Endothelial cell of umbilical vein (primary cell): Measurements from ENCODE around the gene NOP9. TPM values are rescaled to one million over a fixed set of nuclear protein-coding genes. Genes with fewer than 3 reads are reported as not detected.

Source experiments
- BruUV-seq: library from RNA; stranded (reverse); fragments of 400-500 nt; replicated peaks from 2 replicates; lab custom pipeline; 2021; lab: Mats Ljungman, UMichigan
- CTCF ChIA-PET: fragments of 300-600, 350-600 bp; sonication (Branson Sonifier 250); formaldehyde crosslinking; loops from one replicate; lab custom pipeline; 2021; ENCODE audit warnings: antibody characterized with exemption, inconsistent platforms; lab: Charles Lee
- POLR2A ChIA-PET: fragments of 300-600, 350-600 bp; sonication (Branson Sonifier 250); formaldehyde crosslinking; loops from one replicate; lab custom pipeline; 2021; ENCODE audit warnings: antibody characterized with exemption, inconsistent platforms; lab: Charles Lee
- DNase-seq: peaks from one replicate; pipeline ENCODE4 v3.0.0-alpha.2; 2011; ENCODE audit warnings: low read depth, low spot score
- FAIRE-seq: peaks from 2 replicates; lab custom pipeline; 2011; peaks lifted over from hg19 to GRCh38; lab: Jason Lieb, UNC
- H2AFZ ChIP-seq: 2 replicates; pipeline ENCODE4 v1.6.0; 2012; ENCODE audit warnings: low read depth, low read length, control low read depth, inconsistent platforms
- H3K27ac ChIP-seq: 2 replicates; pipeline ENCODE4 v1.5.1; 2011; ENCODE audit warnings: low read depth, mild to moderate bottlenecking, control low read depth, low read length, moderate library complexity; ENCODE audit not compliant: insufficient read depth
- H3K27me3 ChIP-seq, 2 experiments: 2 replicates each; pipeline versions ENCODE4 v1.6.0 to v1.6.1; 2011; ENCODE audit warnings: low read length in 2 of 2, mixed read lengths in 1 of 2; ENCODE audit not compliant: control insufficient read depth in 2 of 2, insufficient read depth in 2 of 2
- H3K36me3 ChIP-seq, 2 experiments: 2 replicates in 1 of 2; 3 replicates in 1 of 2; pipeline ENCODE4 v1.5.1; 2011; ENCODE audit warnings: low read length in 2 of 2, mild to moderate bottlenecking in 1 of 2, moderate library complexity in 1 of 2; ENCODE audit not compliant: control insufficient read depth in 2 of 2, insufficient read depth in 2 of 2; ENCODE audit errors: extremely low read depth in 1 of 2
- H3K4me1 ChIP-seq: 3 replicates; pipeline ENCODE4 v1.5.1; 2011; ENCODE audit warnings: mild to moderate bottlenecking, low read length; ENCODE audit not compliant: control insufficient read depth, insufficient read depth; ENCODE audit errors: extremely low read depth
- H3K4me2 ChIP-seq: 2 replicates; pipeline ENCODE4 v1.6.1; 2011; ENCODE audit warnings: low read length, control low read depth, mixed read lengths; ENCODE audit not compliant: insufficient read depth
- H3K4me3 ChIP-seq, 3 experiments: fragments of 200-600 bp in 1 of 3; sonication (generic), shearing (Covaris generic) in 1 of 3; replicated peaks in 1 of 3; 2 replicates each; pipeline ENCODE4 v1.5.1; 2011 to 2016; ENCODE audit warnings: control low read depth in 3 of 3, low read length in 3 of 3, mild to moderate bottlenecking in 2 of 3, inconsistent platforms in 1 of 3, low read depth in 1 of 3, moderate library complexity in 1 of 3; ENCODE audit not compliant: insufficient read depth in 1 of 3
- H3K79me2 ChIP-seq: 2 replicates; pipeline ENCODE4 v1.6.0; 2012; ENCODE audit warnings: low read length, inconsistent platforms; ENCODE audit not compliant: control insufficient read depth, insufficient read depth
- H3K9ac ChIP-seq: replicated peaks from 2 replicates; pipeline ENCODE3; 2011; ENCODE audit warnings: low read length, control low read depth; ENCODE audit not compliant: insufficient read depth; ENCODE audit errors: extremely low read depth
- H3K9me1 ChIP-seq: replicated peaks from 3 replicates; pipeline ENCODE4 v1.6.0; 2011; ENCODE audit warnings: mild to moderate bottlenecking, low read length; ENCODE audit not compliant: control insufficient read depth, insufficient read depth; ENCODE audit errors: extremely low read depth
- H3K9me3 ChIP-seq: replicated peaks from 2 replicates; pipeline ENCODE4 v1.5.1; 2012; ENCODE audit warnings: low read length, inconsistent platforms; ENCODE audit not compliant: control insufficient read depth, insufficient read depth
- H4K20me1 ChIP-seq: replicated peaks from 2 replicates; pipeline ENCODE3; 2011; ENCODE audit warnings: mild to moderate bottlenecking, low read length; ENCODE audit not compliant: control insufficient read depth, insufficient read depth; ENCODE audit errors: extremely low read depth
- EZH2 ChIP-seq: IDR thresholded peaks from 2 replicates; pipeline ENCODE4 v1.6.1; 2012; ENCODE audit warnings: borderline replicate concordance, low read depth, mild to moderate bottlenecking, moderate library complexity, low read length, inconsistent platforms; ENCODE audit not compliant: severe bottlenecking
- FOS ChIP-seq: IDR thresholded peaks from 2 replicates; pipeline ENCODE4 v1.6.1; 2011; ENCODE audit warnings: mild to moderate bottlenecking, low read length, moderate library complexity, borderline replicate concordance; ENCODE audit not compliant: insufficient read depth
- GATA2 ChIP-seq: IDR thresholded peaks from 2 replicates; pipeline ENCODE4 v1.7.0; 2011; ENCODE audit warnings: low read depth, mild to moderate bottlenecking, moderate library complexity, mixed read lengths, low read length; ENCODE audit not compliant: insufficient read length, insufficient read depth
- JUN ChIP-seq: IDR thresholded peaks from 2 replicates; pipeline ENCODE4 v1.6.1; 2011; ENCODE audit warnings: borderline replicate concordance, low read depth; ENCODE audit not compliant: insufficient read length, insufficient read depth
- MYC ChIP-seq: IDR thresholded peaks from one replicate; pipeline ENCODE4 v1.6.1; 2011; ENCODE audit warnings: mild to moderate bottlenecking, low read depth, low read length
- POLR2A ChIP-seq: IDR thresholded peaks from 2 replicates; pipeline ENCODE4 v1.6.1; 2012; ENCODE audit warnings: low read depth, mild to moderate bottlenecking, control low read depth, low read length
- POLR2AphosphoS5 ChIP-seq: IDR thresholded peaks from 2 replicates; pipeline ENCODE4 v1.6.1; 2012; ENCODE audit warnings: low read depth, mild to moderate bottlenecking, control low read depth, low read length, moderate library complexity; ENCODE audit not compliant: insufficient read depth
- dilution Hi-C: fragments of 300-500 bp; cut with MboI; formaldehyde crosslinking; loops from one replicate; pipeline ENCODE4 v1.15.0; 2019; ENCODE audit warnings: low sequenced_read_pairs; ENCODE audit not compliant: extremely low pct_ligation_motif_present
- intact Hi-C: fragments of 100-400 bp; cut with micrococcal nuclease; formaldehyde crosslinking; loops from one replicate; pipeline ENCODE4 v1.10.0; 2022
- polyA plus RNA-seq, 4 experiments: library from polyadenylated mRNA; depleted of rRNA in 3 of 4; stranded (reverse) in 3 of 4; unstranded in 1 of 4; fragments of >200 nt; gene quantifications; 2 replicates each; pipeline versions ENCODE4 v1.2.1 to v1.2.3, GENCODE V29; 2011 to 2012; ENCODE audit warnings: missing spikeins in 1 of 4
- total RNA-seq: library from RNA; stranded (reverse); gene quantifications from 2 replicates; pipeline ENCODE4 v1.2.3, GENCODE V29; 2021
- TF ChIP-seq, protein P1 (sequence below): IDR thresholded peaks from 2 replicates; pipeline ENCODE4 v1.6.1; 2011; ENCODE audit not compliant: insufficient read depth, insufficient read length
- TF ChIP-seq, protein P2 (sequence below), 2 donors: IDR thresholded peaks; 1 replicate in 1 of 2; 2 replicates in 1 of 2; pipeline ENCODE4 v1.5.1; 2011; ENCODE audit warnings: low read length in 2 of 2, mild to moderate bottlenecking in 2 of 2, moderate library complexity in 2 of 2, control low read depth in 1 of 2, inconsistent platforms in 1 of 2, low read depth in 1 of 2; ENCODE audit not compliant: insufficient read depth in 1 of 2; ENCODE audit errors: extremely low read depth in 1 of 2

NOP9 gene
- total and polyA plus RNA-seq, 2 donors (not counting 3 experiments of a cell fraction or from before 2014, with no cell fraction given): 16.2 to 31.0 TPM

DNA sequence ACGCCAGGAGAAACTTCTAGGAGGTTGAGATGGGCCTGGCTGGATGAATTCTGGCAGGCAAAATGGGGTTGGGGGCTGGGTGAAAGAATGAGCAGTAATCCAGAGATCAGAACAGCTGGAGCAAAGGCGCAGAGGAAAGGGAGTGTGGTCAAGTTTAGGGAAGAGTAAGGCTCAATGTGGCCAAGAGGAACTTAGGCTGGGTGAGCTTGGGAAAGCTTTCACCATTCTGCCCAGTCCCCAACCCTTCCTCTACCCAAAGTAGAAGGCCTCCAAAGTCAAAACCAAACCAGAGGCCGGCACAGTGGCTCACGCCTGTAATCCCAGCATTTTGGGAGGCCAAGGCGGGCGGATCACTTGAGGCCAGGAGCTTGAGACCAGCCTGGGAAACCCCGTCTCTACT lies 18.0 kb upstream of the NOP9 start:
- Histone ChIP-seq H3K36me3 (no peaks in the 10 kb centered on the region), H3K9me3 (no peaks in the 10 kb centered on the region), H3K27ac (no peak overlapping the region), H4K20me1 (no peaks in the 10 kb centered on the region), H3K27me3 (no peaks in the 10 kb centered on the region), H2AFZ (no peak overlapping the region), H3K4me1 (no peaks in the 10 kb centered on the region), H3K4me2 (no peak overlapping the region), H3K4me3 (no peak overlapping the region), H3K79me2 (no peaks in the 10 kb centered on the region), H3K9me1 (no peaks in the 10 kb centered on the region), H3K9ac (no peak overlapping the region)
- CTCF ChIA-PET: interaction anchor here (1.5 to 4.0 kb wide), 2 partner anchors 11 to 16 kb away, joined by 4 to 27 read pairs; no protein-coding TSS in a partner anchor
- dilution Hi-C loops: no loop called here
- TF ChIP-seq, protein P1, sequence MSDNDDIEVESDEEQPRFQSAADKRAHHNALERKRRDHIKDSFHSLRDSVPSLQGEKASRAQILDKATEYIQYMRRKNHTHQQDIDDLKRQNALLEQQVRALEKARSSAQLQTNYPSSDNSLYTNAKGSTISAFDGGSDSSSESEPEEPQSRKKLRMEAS: no peak
- DNase-seq (no peak), FAIRE-seq (no peak)
- POLR2A ChIA-PET: no interaction called here
- intact Hi-C loops: no loop called here
- no TSS peak for BruUV-seq

DNA sequence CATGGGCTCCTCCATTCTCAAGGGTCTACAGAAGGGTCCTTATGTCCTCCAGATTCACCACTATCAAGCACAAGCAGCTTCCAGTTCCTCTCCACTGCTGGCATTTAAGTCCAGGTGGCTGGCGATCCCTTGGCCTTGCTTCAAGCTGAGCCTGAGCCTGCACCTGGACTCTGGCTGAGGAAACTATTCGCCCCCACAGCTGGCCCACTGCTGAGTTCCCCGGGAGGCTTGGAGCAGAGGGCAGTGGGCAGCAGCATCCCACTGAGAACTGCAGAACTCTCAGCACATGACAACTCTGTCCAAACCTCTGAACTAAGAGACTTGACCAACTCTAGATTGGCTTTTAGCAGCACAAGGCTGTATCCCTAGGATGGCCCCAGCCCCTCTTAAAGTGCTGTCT lies 16.9 kb upstream of the NOP9 start:
- Histone ChIP-seq H3K4me1 (no peaks in the 10 kb centered on the region), H3K79me2 (no peaks in the 10 kb centered on the region), H3K27ac (no peak overlapping the region), H4K20me1 (no peaks in the 10 kb centered on the region), H2AFZ (no peak overlapping the region), H3K9me1 (no peaks in the 10 kb centered on the region), H3K27me3 (no peaks in the 10 kb centered on the region), H3K9me3 (no peaks in the 10 kb centered on the region), H3K4me2 (no peak overlapping the region), H3K36me3 (no peaks in the 10 kb centered on the region), H3K4me3 (no peak overlapping the region), H3K9ac (no peak overlapping the region)
- BruUV-seq: no TSS peak
- FAIRE-seq: no peak
- intact Hi-C loops: no loop called here
- TF ChIP-seq FOS (no peak), EZH2 (no peak), GATA2 (no peak), MYC (no peak), JUN (no peak), POLR2A (no peak), POLR2AphosphoS5 (no peak)
- TF ChIP-seq, protein P2, sequence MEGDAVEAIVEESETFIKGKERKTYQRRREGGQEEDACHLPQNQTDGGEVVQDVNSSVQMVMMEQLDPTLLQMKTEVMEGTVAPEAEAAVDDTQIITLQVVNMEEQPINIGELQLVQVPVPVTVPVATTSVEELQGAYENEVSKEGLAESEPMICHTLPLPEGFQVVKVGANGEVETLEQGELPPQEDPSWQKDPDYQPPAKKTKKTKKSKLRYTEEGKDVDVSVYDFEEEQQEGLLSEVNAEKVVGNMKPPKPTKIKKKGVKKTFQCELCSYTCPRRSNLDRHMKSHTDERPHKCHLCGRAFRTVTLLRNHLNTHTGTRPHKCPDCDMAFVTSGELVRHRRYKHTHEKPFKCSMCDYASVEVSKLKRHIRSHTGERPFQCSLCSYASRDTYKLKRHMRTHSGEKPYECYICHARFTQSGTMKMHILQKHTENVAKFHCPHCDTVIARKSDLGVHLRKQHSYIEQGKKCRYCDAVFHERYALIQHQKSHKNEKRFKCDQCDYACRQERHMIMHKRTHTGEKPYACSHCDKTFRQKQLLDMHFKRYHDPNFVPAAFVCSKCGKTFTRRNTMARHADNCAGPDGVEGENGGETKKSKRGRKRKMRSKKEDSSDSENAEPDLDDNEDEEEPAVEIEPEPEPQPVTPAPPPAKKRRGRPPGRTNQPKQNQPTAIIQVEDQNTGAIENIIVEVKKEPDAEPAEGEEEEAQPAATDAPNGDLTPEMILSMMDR (IDR thresholded peaks at IDR 0.05; ENCODE audit: extremely low read depth in 1 of 2, insufficient read depth in 1 of 2, low read depth in 1 of 2, low read length in 2 of 2): no peak
- dilution Hi-C loops: no loop called here
- ChIA-PET CTCF (interaction anchor here (1.5 to 4.0 kb wide), 2 partner anchors 10 to 14 kb away, joined by 4 to 27 read pairs; no protein-coding TSS in a partner anchor), POLR2A (no interaction called here)
- DNase-seq: no peak
